Adrenal gland (tissue), 12 donors: ENCODE data around the gene BAHCC1. TPM values are rescaled to one million over a fixed set of nuclear protein-coding genes. Genes with fewer than 3 reads are reported as not detected.

Source experiments
- DNase-seq, 7 donors: peaks; one replicate each; pipeline ENCODE4 v3.0.0-alpha.2; 2019 to 2020
- H3K27ac ChIP-seq, 5 donors: fragments of 200-600 bp; sonication (generic) in 4 of 5; 1 replicate in 3 of 5; 2 replicates in 2 of 5; pipeline versions ENCODE4 v1.5.1 to v1.8.0; 2016 to 2020; ENCODE audit warnings: mild to moderate bottlenecking in 1 of 5
- H3K27me3 ChIP-seq: fragments of 200-600 bp; 2 replicates; pipeline ENCODE4 v1.8.0; 2021
- H3K36me3 ChIP-seq, 2 donors: fragments of 200-600 bp; replicated peaks in 1 of 2; 1 replicate in 1 of 2; 2 replicates in 1 of 2; pipeline versions ENCODE4 v1.5.1 to v1.8.0; 2018 to 2022
- H3K4me1 ChIP-seq, 2 donors: fragments of 200-600 bp; replicated peaks in 1 of 2; 1 replicate in 1 of 2; 2 replicates in 1 of 2; pipeline versions ENCODE4 v1.5.1 to v1.8.0; 2018 to 2021
- H3K4me3 ChIP-seq, 4 donors: fragments of 200-600 bp; sonication (generic) in 3 of 4; one replicate each; pipeline ENCODE4 v1.5.1; 2016 to 2018
- H3K9me3 ChIP-seq, 3 donors: fragments of 200-600 bp; sonication (generic) in 1 of 3; replicated peaks in 1 of 3; 1 replicate in 2 of 3; 2 replicates in 1 of 3; pipeline versions ENCODE4 v1.5.1 to v1.8.0; 2016 to 2021
- CTCF ChIP-seq, 6 experiments: fragments of 450-650 bp in 4 of 6; fragments of 200-600 bp in 2 of 6; sonication (generic) in 1 of 6; IDR thresholded peaks; 1 replicate in 5 of 6; 2 replicates in 1 of 6; pipeline versions ENCODE4 v1.5.1 to v1.8.0; 2016 to 2021; ENCODE audit warnings: antibody characterized with exemption in 6 of 6, mild to moderate bottlenecking in 2 of 6, moderate library complexity in 1 of 6
- POLR2A ChIP-seq, 2 donors: fragments of 450-650 bp; IDR thresholded peaks; one replicate each; pipeline ENCODE4 v1.6.1; 2017; ENCODE audit warnings: antibody characterized with exemption in 2 of 2, mild to moderate bottlenecking in 2 of 2, moderate library complexity in 1 of 2
- WGBS, 4 donors: extraction: QIAGEN DNeasy Blood & Tissue Kit in 2 of 4; methylation state at CpG; one replicate each; pipeline versions ENCODE4 v1.1.5 to v1.1.7; 2013 to 2017; 5-methylcytosine and 5-hydroxymethylcytosine counted together
- intact Hi-C, 2 donors: fragments of 100-400 bp; cut with DNase I; formaldehyde crosslinking; loops; one replicate each; pipeline versions ENCODE4 v1.14.1 to v1.15.0; 2022 to 2023
- polyA plus RNA-seq, 3 donors: library from polyadenylated mRNA; stranded (reverse); fragments of 200-250 nt in 2 of 3; fragments of 350-450 nt in 1 of 3; fragmentation: Illumina TruSeq in 1 of 3; extraction: RNeasy Lipid Tissue Mini Kit (QIAGEN cat#74804) in 1 of 3; gene quantifications; one replicate each; pipeline ENCODE4 v1.2.3, GENCODE V29; 2013 to 2014
- total RNA-seq, 9 donors: library from RNA; depleted of rRNA in 4 of 9; stranded (reverse); fragments of >200 nt in 4 of 9; fragments of 120-200 nt in 1 of 9; fragmentation: NEBNext Ultra II Directional in 1 of 9; extraction: Animal tissue kit (Norgen Biotek cat#: 25700) in 1 of 9; gene quantifications; one replicate each; pipeline versions ENCODE4 v1.1.0 to v1.2.4, GENCODE V29; 2013 to 2023
- donor health status: healthy with polysubstance abuse.
- donor health status: Bipolar disorder and iron deficiency.
- donor health status: DM: yes; HTN: yes; CAD: no.
- donor health status: DM: no; HTN: no; CAD: no.
- donor health status: DM: no; HTN: no; CAD: no.
- donor health status: DM: yes; HTN: yes; CAD: no.

The BAHCC1 gene
- total and polyA plus RNA-seq, 12 donors = 1.7 to 68.0 (median 18.4) TPM

GRCh38 chr17:81486199-81486810 lies 91.0 kb downstream of the BAHCC1 start:
- Histone ChIP-seq H3K9me3 (no peaks in the 10 kb centered on the region), H3K27ac (no peak overlapping the region), H3K27me3 (no peaks in the 10 kb centered on the region), H3K4me1 (peaks cover 11 to 43% of the 10 kb centered on the region in 2 donors), H3K36me3 (no peaks in the 10 kb centered on the region), H3K4me3 (no peak overlapping the region)
- intact Hi-C loops = loop anchor here (5.0 to 10.0 kb wide), 3 partner anchors 92 to 342 kb away; partner anchors contain the start of gene BAHCC1 (in 1 of the 2)
- no peak for TF ChIP-seq CTCF (IDR thresholded peaks at IDR 0.05)
- no peak for TF ChIP-seq POLR2A (IDR thresholded peaks at IDR 0.05)
- 67 to 71% (median 70%) methylated on average over 17 of the region's 17 CpGs for WGBS, 4 donors
- DNase-seq = no peak

GRCh38 chr17:81487089-81487486 lies 91.8 kb downstream of the BAHCC1 start:
- no peak for DNase-seq
- Histone ChIP-seq H3K36me3 (no peaks in the 10 kb centered on the region), H3K27ac (no peak overlapping the region), H3K4me3 (no peak overlapping the region), H3K4me1 (peaks cover 11 to 36% of the 10 kb centered on the region in 2 donors), H3K9me3 (no peaks in the 10 kb centered on the region), H3K27me3 (no peaks in the 10 kb centered on the region)
- TF ChIP-seq POLR2A (IDR thresholded peaks at IDR 0.05) (no peak), CTCF (IDR thresholded peaks at IDR 0.05) (no peak)
- intact Hi-C loops = loop anchor here (5.0 to 10.0 kb wide), 3 partner anchors 92 to 342 kb away; partner anchors contain the start of gene BAHCC1 (in 1 of the 2)
- WGBS, 4 donors = 62 to 82% (median 71%) methylated on average over 10 of the region's 10 CpGs

- intact Hi-C loops = loop anchor here (5.0 to 10.0 kb wide), 3 partner anchors 93 to 343 kb away; partner anchors contain the start of gene BAHCC1 (in 1 of the 2)
- peak; percentile 60 to 86 (median 77) for DNase-seq
- peaks cover 11 to 34% of the 10 kb centered on the region in 2 donors for H3K4me1 ChIP-seq
Measured at GRCh38 chr17:81487487-81488275, 92.4 kb downstream of the BAHCC1 start.

More at GRCh38 chr17:81487487-81488275, 92.4 kb downstream of the BAHCC1 start:
- WGBS, 4 donors = 8 to 65% (median 19%) methylated on average over 4 to 87 of the region's 87 CpGs
- H3K4me3 ChIP-seq = peak overlapping the region in 3 of 4 donors; percentile 24 to 68 (median 46)
- H3K36me3 ChIP-seq = no peaks in the 10 kb centered on the region
- TF ChIP-seq POLR2A (IDR thresholded peaks at IDR 0.05) (peak; percentile 22 to 62), CTCF (IDR thresholded peaks at IDR 0.05) (no peak)
- H3K9me3 ChIP-seq = no peaks in the 10 kb centered on the region
- peak overlapping the region in 3 of 5 donors; percentile 60 to 87 (median 70) for H3K27ac ChIP-seq
- no peaks in the 10 kb centered on the region for H3K27me3 ChIP-seq
